HL-60 (cell line): ENCODE data around the gene GDPD5.

ENCODE experiments used
- DNase-seq, 2 experiments: peaks; one replicate each; pipeline ENCODE4 v3.0.0-alpha.2; 2010 to 2020; ENCODE audit warnings: low read depth in 1 of 2, low spot score in 1 of 2
- H3K27ac ChIP-seq: fragments of 250-450 bp; sonication (Bioruptor Pico); replicated peaks from 2 replicates; pipeline ENCODE4 v1.5.1; 2020; ENCODE audit warnings: mild to moderate bottlenecking, moderate library complexity
- H3K27me3 ChIP-seq: fragments of 250-450 bp; sonication (Bioruptor Pico); 2 replicates; pipeline ENCODE4 v1.5.1; 2021; ENCODE audit warnings: mild to moderate bottlenecking, moderate library complexity; ENCODE audit not compliant: insufficient read depth, poor library complexity, severe bottlenecking
- H3K4me3 ChIP-seq: replicated peaks from 2 replicates; pipeline ENCODE4 v1.5.1; 2011; ENCODE audit warnings: mild to moderate bottlenecking, control low read depth, low read length; ENCODE audit not compliant: insufficient read depth
- GABPA ChIP-seq: IDR thresholded peaks from 2 replicates; pipeline ENCODE4 v1.6.1; 2012; ENCODE audit warnings: low read depth
- POLR2AphosphoS5 ChIP-seq: IDR thresholded peaks from 2 replicates; pipeline ENCODE4 v1.6.1; 2012; ENCODE audit warnings: low read depth
- SPI1 ChIP-seq: IDR thresholded peaks from 2 replicates; pipeline ENCODE4 v1.6.1; 2012; ENCODE audit warnings: low read depth, mild to moderate bottlenecking, borderline replicate concordance
- TF ChIP-seq, protein P1 (sequence below): IDR thresholded peaks from 2 replicates; pipeline ENCODE4 v1.6.1; 2012; ENCODE audit warnings: low read depth; ENCODE audit not compliant: insufficient replicate concordance
- TF ChIP-seq, protein P2 (sequence below): IDR thresholded peaks from one replicate; pipeline ENCODE4 v1.5.1; 2011; ENCODE audit warnings: low read length, control low read depth, inconsistent platforms; ENCODE audit not compliant: insufficient read depth

The GDPD5 gene

DNA sequence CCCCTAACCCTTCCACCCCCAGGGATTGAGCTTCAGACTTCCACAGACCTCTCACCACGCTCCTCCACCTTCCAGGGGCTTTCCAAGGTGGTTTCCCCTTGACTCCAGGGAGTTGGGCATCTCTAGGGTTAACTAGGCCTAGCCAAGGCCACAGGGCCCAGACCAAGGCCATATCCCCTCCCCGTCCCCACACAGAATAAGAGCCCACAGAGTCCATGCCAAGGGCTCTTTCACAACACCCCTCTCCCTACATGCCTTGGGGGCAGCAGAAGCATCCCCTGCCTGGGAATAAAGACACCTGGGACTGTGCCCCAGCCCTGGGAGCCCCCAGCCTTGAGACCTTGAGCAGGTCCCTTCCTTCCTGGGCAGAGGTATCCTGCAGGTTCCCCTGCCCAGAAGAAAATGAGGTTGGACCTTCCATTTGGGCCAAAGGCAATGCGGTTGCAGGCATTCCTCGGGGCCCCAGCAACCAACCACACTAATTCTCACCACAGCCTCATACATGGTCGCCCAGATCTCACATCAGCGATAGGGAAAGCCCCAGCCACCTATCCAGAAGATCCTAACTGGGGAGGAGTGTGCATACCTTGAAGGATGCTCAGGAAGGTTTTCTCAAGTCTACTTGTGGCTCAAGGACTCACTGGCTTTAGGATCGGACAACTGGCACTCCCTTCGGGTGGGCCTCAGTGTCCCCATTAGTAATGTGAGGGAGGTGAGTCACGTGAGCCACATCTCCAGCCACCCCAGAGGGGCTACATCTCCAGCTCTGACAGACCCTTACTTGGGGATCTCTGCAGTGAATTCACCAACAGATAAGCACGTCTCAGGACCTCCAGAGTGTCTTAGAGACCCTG, 1.7 kb downstream of the GDPD5 start:
- no peak for DNase-seq
- Histone ChIP-seq H3K27me3 (peaks cover 40% of the 10 kb centered on the region), H3K4me3 (no peak overlapping the region), H3K27ac (no peak overlapping the region)
- TF ChIP-seq, protein P1, sequence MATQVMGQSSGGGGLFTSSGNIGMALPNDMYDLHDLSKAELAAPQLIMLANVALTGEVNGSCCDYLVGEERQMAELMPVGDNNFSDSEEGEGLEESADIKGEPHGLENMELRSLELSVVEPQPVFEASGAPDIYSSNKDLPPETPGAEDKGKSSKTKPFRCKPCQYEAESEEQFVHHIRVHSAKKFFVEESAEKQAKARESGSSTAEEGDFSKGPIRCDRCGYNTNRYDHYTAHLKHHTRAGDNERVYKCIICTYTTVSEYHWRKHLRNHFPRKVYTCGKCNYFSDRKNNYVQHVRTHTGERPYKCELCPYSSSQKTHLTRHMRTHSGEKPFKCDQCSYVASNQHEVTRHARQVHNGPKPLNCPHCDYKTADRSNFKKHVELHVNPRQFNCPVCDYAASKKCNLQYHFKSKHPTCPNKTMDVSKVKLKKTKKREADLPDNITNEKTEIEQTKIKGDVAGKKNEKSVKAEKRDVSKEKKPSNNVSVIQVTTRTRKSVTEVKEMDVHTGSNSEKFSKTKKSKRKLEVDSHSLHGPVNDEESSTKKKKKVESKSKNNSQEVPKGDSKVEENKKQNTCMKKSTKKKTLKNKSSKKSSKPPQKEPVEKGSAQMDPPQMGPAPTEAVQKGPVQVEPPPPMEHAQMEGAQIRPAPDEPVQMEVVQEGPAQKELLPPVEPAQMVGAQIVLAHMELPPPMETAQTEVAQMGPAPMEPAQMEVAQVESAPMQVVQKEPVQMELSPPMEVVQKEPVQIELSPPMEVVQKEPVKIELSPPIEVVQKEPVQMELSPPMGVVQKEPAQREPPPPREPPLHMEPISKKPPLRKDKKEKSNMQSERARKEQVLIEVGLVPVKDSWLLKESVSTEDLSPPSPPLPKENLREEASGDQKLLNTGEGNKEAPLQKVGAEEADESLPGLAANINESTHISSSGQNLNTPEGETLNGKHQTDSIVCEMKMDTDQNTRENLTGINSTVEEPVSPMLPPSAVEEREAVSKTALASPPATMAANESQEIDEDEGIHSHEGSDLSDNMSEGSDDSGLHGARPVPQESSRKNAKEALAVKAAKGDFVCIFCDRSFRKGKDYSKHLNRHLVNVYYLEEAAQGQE: no peak
- TF ChIP-seq SPI1 (no peak), POLR2AphosphoS5 (no peak), GABPA (no peak)
- TF ChIP-seq, protein P2, sequence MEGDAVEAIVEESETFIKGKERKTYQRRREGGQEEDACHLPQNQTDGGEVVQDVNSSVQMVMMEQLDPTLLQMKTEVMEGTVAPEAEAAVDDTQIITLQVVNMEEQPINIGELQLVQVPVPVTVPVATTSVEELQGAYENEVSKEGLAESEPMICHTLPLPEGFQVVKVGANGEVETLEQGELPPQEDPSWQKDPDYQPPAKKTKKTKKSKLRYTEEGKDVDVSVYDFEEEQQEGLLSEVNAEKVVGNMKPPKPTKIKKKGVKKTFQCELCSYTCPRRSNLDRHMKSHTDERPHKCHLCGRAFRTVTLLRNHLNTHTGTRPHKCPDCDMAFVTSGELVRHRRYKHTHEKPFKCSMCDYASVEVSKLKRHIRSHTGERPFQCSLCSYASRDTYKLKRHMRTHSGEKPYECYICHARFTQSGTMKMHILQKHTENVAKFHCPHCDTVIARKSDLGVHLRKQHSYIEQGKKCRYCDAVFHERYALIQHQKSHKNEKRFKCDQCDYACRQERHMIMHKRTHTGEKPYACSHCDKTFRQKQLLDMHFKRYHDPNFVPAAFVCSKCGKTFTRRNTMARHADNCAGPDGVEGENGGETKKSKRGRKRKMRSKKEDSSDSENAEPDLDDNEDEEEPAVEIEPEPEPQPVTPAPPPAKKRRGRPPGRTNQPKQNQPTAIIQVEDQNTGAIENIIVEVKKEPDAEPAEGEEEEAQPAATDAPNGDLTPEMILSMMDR: no peak

DNA sequence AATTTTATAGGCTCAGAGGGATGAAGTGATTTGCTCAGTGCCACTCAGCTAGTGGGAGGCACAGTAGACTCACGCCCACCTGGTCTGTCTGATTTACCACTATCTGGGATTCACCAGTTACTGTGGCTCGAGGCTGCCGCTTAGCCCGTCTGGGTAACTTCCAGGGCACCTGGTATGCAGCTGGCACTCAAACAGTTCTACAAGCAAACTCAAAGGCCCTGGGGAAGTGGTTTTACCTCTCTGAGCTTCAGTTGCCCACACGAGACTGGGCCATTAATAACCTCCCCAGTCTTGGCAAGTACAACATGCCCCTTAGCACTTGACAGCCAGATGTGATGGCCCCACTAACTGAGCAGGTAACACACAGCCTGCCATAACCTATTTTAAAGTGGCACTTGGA, 2.6 kb downstream of the GDPD5 start:
- no peak overlapping the region for H3K4me3 ChIP-seq
- DNase-seq: no peak
- peaks cover 40% of the 10 kb centered on the region for H3K27me3 ChIP-seq
- no peak overlapping the region for H3K27ac ChIP-seq
- TF ChIP-seq, protein P1: no peak
- TF ChIP-seq SPI1: no peak
- no peak for TF ChIP-seq POLR2AphosphoS5
- TF ChIP-seq, protein P2: no peak
- no peak for TF ChIP-seq GABPA

DNA sequence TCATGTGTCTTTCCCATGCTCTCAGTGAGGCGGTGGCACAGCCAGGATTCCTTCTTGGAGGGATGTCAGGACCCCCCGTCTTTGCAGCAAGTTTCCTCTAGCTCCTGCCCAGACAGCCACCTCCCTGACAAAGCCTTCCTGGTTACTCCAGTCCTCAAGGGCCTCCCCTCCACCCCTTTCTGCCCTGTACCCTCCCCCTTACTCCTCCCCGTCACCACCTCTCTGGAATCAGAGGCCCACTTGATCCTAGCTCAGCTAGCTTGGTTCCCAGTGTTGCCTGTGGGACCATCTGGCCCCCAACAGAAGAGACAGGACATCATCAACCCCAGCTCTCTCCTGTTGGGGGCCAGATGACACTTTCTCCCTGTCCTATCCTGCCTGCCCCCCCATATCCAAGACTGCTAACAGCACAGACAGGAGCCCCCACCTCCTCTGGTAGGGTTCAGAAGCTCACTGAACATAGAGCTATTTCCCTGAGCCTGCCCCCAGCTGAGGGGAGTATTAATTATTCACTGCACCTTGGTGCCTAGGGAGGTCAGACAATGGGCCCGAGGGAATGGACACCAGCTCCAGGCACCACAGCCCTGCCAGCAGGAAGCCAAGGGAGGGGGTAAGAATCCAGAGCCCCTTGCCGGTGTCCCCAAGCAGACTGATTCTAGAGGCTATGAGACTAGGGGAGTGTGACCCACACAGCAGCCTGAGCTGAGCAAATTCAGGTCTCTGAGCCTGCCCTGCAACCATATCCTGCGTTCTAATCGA, 3.3 kb downstream of the GDPD5 start:
- Histone ChIP-seq H3K27ac (no peak overlapping the region), H3K4me3 (no peak overlapping the region), H3K27me3 (peaks cover 41% of the 10 kb centered on the region)
- TF ChIP-seq, protein P1: no peak
- no peak for TF ChIP-seq POLR2AphosphoS5
- no peak for DNase-seq
